K562 (cell line): Measurements from ENCODE around the gene TUBE1. TPM values are rescaled to one million over a fixed set of nuclear protein-coding genes. Genes with fewer than 3 reads are reported as not detected.

Experiments
- CCNT2 ChIP-seq: IDR thresholded peaks from 2 replicates; pipeline ENCODE4 v1.6.1; 2011; ENCODE audit warnings: borderline replicate concordance, low read depth, mild to moderate bottlenecking, moderate library complexity, mixed read lengths, low read length; ENCODE audit not compliant: insufficient read length; ENCODE audit errors: extremely low read depth
- EP400 ChIP-seq: fragments of 450-650 bp; IDR thresholded peaks from 2 replicates; pipeline ENCODE4 v1.6.1; 2017; ENCODE audit warnings: antibody characterized with exemption, mild to moderate bottlenecking, moderate library complexity
- GTF2A2 ChIP-seq: IDR thresholded peaks from 2 replicates; pipeline ENCODE4 v1.6.1; 2016; ENCODE audit warnings: mild to moderate bottlenecking, missing genetic modification characterization, missing compliant biosample characterization
- NR0B1 ChIP-seq: fragments of 450-650 bp; IDR thresholded peaks from one replicate; pipeline ENCODE4 v1.6.1; 2018; ENCODE audit warnings: mild to moderate bottlenecking, moderate library complexity; ENCODE audit not compliant: partially characterized antibody
- NRF1 ChIP-seq, 2 experiments: fragments of 450-650 bp; IDR thresholded peaks in 1 of 2; conservative IDR thresholded peaks in 1 of 2; 2 replicates each; pipeline ENCODE4 v1.6.1; 2014; ENCODE audit warnings: mild to moderate bottlenecking in 2 of 2
- POLR2G ChIP-seq: fragments of 200-400 bp; formaldehyde crosslinking; IDR thresholded peaks from 2 replicates; pipeline ENCODE4 v1.6.1; 2017; ENCODE audit warnings: low read depth, mild to moderate bottlenecking, antibody characterized with exemption, low read length, moderate library complexity
- RFX5 ChIP-seq: IDR thresholded peaks from 2 replicates; pipeline ENCODE4 v1.6.1; 2011; ENCODE audit warnings: low read depth, mild to moderate bottlenecking, improper control_type of control experiment, low read length
- SIN3A ChIP-seq, 2 experiments: fragments of 150-350 bp in 1 of 2; IDR thresholded peaks; 2 replicates each; pipeline ENCODE4 v1.6.1; 2011 to 2016; ENCODE audit warnings: borderline replicate concordance in 2 of 2, low read depth in 2 of 2, low read length in 2 of 2, mild to moderate bottlenecking in 2 of 2, moderate library complexity in 2 of 2; ENCODE audit not compliant: control insufficient read depth in 1 of 2
- TAF9B ChIP-seq: fragments of 450-650 bp; IDR thresholded peaks from 2 replicates; pipeline ENCODE4 v1.6.1; 2018; ENCODE audit warnings: mild to moderate bottlenecking; ENCODE audit not compliant: partially characterized antibody
- TBP ChIP-seq: optimal IDR thresholded peaks from 2 replicates; pipeline ENCODE3; 2011; ENCODE audit warnings: low read depth, low read length, improper control_type of control experiment
- YY1 ChIP-seq, 3 experiments: IDR thresholded peaks; 2 replicates each; pipeline ENCODE4 v1.6.1; 2011; ENCODE audit warnings: low read length in 2 of 3, mild to moderate bottlenecking in 2 of 3, moderate library complexity in 2 of 3, borderline replicate concordance in 1 of 3, control low read depth in 1 of 3, low read depth in 1 of 3; ENCODE audit not compliant: insufficient read depth in 3 of 3, insufficient replicate concordance in 2 of 3, control insufficient read depth in 1 of 3, insufficient read length in 1 of 3; ENCODE audit errors: extremely low read depth in 1 of 3
- ZBTB17 ChIP-seq: fragments of 450-650 bp; formaldehyde crosslinking; IDR thresholded peaks from 2 replicates; pipeline ENCODE4 v1.4.0; 2020; ENCODE audit warnings: mild to moderate bottlenecking
- ZBTB7A ChIP-seq: IDR thresholded peaks from 2 replicates; pipeline ENCODE4 v1.6.1; 2011; ENCODE audit warnings: low read depth, mild to moderate bottlenecking, low read length, moderate library complexity, borderline replicate concordance; ENCODE audit not compliant: control insufficient read depth
- polyA plus RNA-seq, 8 experiments: library from polyadenylated mRNA; depleted of rRNA in 4 of 8; stranded (reverse) in 5 of 8; unstranded in 3 of 8; fragments of >200 nt; fragmentation: Nextera tagmentation in 2 of 8; fragmentation: Illumina TruSeq in 1 of 8; extraction: Ambion mirVana in 2 of 8; extraction: Trizol in 1 of 8; gene quantifications; 2 replicates each; pipeline versions ENCODE4 v1.2.1 to v1.2.3, GENCODE V29; 2011 to 2014; ENCODE audit warnings: inconsistent platforms in 1 of 8, missing spikeins in 1 of 8
- total RNA-seq, 7 experiments: library from RNA; depleted of rRNA in 6 of 7; stranded (reverse); fragments of >200 nt in 6 of 7; fragmentation: Illumina TruSeq in 2 of 7; extraction: Trizol in 2 of 7; gene quantifications; 2 replicates each; pipeline versions ENCODE4 v1.2.1 to v1.2.3, GENCODE V29; 2011 to 2021; ENCODE audit warnings: low replicate concordance in 1 of 7
- TF ChIP-seq, protein P1 (sequence below), 2 experiments: IDR thresholded peaks in 1 of 2; conservative IDR thresholded peaks in 1 of 2; 2 replicates each; pipeline ENCODE4 v1.6.1; 2016; ENCODE audit warnings: low read depth in 2 of 2, mild to moderate bottlenecking in 1 of 2, missing compliant biosample characterization in 1 of 2, missing genetic modification characterization in 1 of 2, moderate library complexity in 1 of 2
- TF ChIP-seq, protein P2 (sequence below): sonication (generic); formaldehyde crosslinking; IDR thresholded peaks from 2 replicates; pipeline ENCODE4 v1.8.0; 2022; ENCODE audit warnings: mild to moderate bottlenecking, missing genetic modification reagents

The TUBE1 gene
- total and polyA plus RNA-seq, 9 of the 15 experiments (the other 6 are each of a cell fraction or from before 2014, with no cell fraction given) = 18.9 to 58.4 (median 30.8) TPM

- TF ChIP-seq EP400 = peak; percentile 89
- TF ChIP-seq NR0B1 = no peak
- 0 out of 4 replicates have a peak, but pooled peaks of 1 of the 2 experiments have one; percentile 56 for TF ChIP-seq SIN3A (IDR thresholded peaks at IDR 0.05; ENCODE audit: borderline replicate concordance in 2 of 2, control insufficient read depth in 1 of 2, low read depth in 2 of 2, low read length in 2 of 2)
- TF ChIP-seq RFX5 = 0 out of 2 replicates have a peak, but pooled peaks have one; percentile 36
- TF ChIP-seq TBP = peak; percentile 71
- TF ChIP-seq POLR2G = peak; percentile 94
- TF ChIP-seq, protein P1, sequence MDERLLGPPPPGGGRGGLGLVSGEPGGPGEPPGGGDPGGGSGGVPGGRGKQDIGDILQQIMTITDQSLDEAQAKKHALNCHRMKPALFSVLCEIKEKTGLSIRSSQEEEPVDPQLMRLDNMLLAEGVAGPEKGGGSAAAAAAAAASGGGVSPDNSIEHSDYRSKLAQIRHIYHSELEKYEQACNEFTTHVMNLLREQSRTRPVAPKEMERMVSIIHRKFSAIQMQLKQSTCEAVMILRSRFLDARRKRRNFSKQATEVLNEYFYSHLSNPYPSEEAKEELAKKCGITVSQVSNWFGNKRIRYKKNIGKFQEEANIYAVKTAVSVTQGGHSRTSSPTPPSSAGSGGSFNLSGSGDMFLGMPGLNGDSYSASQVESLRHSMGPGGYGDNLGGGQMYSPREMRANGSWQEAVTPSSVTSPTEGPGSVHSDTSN (CRISPR knock-in tag; IDR thresholded peaks at IDR 0.05; ENCODE audit: low read depth) = no peak
- TF ChIP-seq, protein P1 (tag; conservative IDR thresholded peaks at IDR 0.05; ENCODE audit: low read depth) = no peak
- peak; percentile 7; the same call in 1 of the 2 replicates for TF ChIP-seq ZBTB17
- TF ChIP-seq CCNT2 = no peak
- TF ChIP-seq, protein P2, sequence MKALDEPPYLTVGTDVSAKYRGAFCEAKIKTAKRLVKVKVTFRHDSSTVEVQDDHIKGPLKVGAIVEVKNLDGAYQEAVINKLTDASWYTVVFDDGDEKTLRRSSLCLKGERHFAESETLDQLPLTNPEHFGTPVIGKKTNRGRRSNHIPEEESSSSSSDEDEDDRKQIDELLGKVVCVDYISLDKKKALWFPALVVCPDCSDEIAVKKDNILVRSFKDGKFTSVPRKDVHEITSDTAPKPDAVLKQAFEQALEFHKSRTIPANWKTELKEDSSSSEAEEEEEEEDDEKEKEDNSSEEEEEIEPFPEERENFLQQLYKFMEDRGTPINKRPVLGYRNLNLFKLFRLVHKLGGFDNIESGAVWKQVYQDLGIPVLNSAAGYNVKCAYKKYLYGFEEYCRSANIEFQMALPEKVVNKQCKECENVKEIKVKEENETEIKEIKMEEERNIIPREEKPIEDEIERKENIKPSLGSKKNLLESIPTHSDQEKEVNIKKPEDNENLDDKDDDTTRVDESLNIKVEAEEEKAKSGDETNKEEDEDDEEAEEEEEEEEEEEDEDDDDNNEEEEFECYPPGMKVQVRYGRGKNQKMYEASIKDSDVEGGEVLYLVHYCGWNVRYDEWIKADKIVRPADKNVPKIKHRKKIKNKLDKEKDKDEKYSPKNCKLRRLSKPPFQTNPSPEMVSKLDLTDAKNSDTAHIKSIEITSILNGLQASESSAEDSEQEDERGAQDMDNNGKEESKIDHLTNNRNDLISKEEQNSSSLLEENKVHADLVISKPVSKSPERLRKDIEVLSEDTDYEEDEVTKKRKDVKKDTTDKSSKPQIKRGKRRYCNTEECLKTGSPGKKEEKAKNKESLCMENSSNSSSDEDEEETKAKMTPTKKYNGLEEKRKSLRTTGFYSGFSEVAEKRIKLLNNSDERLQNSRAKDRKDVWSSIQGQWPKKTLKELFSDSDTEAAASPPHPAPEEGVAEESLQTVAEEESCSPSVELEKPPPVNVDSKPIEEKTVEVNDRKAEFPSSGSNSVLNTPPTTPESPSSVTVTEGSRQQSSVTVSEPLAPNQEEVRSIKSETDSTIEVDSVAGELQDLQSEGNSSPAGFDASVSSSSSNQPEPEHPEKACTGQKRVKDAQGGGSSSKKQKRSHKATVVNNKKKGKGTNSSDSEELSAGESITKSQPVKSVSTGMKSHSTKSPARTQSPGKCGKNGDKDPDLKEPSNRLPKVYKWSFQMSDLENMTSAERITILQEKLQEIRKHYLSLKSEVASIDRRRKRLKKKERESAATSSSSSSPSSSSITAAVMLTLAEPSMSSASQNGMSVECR = 0 out of 2 replicates have a peak, but pooled peaks have one; percentile 49
- TF ChIP-seq ZBTB7A = peak; percentile 74; the same call in 1 of the 2 replicates
- peak; percentile 51 for TF ChIP-seq TAF9B
- TF ChIP-seq YY1 (IDR thresholded peaks at IDR 0.05; ENCODE audit: borderline replicate concordance in 1 of 3, control insufficient read depth in 1 of 3, extremely low read depth in 1 of 3, insufficient read depth in 3 of 3, insufficient read length in 1 of 3, insufficient replicate concordance in 2 of 3, low read depth in 1 of 3, low read length in 2 of 3) = peak in 2 of 3 experiments; percentile 54 to 72
- no peak for TF ChIP-seq GTF2A2
- peak; percentile 88 to 90 for TF ChIP-seq NRF1 (conservative IDR thresholded peaks at IDR 0.05 in 1 of 2, IDR thresholded peaks at IDR 0.05 in 1 of 2)
Measured at GRCh38 chr6:112087136-112087911, at the start of gene TUBE1, which contains the start of gene FAM229B (continued).
